ENCODE measurements around the gene USP34. TPM values are rescaled to one million over a fixed set of nuclear protein-coding genes. Genes with fewer than 3 reads are reported as not detected.

Gene USP34
- total RNA-seq, 1 donor from 2014 or later = 75.5 TPM

DNA sequence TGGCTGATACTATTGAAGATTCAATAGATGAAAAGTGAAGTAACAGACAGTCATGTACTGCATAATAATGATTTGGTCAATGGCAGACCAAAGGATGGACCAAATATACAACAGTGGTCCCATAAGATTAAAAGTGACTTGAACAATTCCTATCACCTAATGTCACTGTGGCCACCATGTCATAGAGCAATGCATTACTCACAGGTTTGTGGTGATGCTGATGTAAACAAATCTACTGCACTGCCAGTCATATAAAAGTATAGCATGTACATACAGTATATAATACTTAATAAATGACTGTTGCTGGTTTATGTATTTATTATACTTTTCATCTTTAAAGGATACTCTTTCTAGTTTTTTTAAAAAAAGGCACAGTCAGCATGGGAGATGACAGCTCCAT lies 99.9 kb downstream of the USP34 start:
- no peak for DNase-seq (ENCODE audit: low read depth in 2 of 2)

DNA sequence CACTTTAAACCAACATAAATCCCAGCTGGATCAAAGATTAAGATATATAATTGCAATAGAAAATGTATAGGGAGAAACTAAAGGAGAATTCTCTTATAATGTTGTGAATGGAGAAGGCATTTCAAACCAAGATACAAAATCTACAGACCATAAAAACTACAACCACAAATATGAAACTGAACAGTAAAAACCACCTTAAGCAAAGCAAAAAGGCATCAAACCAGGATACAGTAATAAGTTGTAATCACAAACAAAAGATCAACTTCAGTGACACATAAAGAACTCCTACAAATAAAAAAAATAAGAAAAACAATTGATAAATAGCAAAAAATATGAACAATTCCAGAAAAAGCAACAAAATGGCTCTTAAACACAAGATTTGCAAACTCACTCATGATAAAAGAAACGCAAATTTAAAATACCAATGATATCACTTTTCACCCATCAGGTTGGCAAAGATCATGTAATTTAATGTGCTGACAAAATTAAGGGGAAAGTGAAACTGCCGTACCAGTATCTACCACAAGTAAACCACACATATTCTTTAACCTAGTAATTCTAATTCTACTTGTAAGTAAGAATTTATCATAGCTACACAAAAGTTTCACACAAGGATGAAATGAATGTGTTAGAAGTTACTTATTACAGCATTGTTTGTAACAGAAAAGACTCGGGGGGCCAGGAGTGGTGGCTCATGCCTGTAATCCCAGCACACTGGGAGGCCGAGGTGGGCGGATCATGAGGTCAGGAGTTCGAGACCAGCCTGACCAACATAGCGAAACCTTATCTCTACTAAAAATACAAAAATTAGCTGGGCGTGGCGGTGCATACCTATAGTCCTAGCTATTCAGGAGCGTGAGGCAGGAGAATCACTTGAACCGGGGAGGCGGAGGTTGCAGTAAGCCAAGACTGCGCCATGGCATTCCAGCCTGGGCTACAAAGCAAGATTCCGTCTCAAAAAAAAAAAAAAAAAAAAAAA lies 101.9 kb downstream of the USP34 start:
- no peak for DNase-seq (ENCODE audit: low read depth in 2 of 2)

DNA sequence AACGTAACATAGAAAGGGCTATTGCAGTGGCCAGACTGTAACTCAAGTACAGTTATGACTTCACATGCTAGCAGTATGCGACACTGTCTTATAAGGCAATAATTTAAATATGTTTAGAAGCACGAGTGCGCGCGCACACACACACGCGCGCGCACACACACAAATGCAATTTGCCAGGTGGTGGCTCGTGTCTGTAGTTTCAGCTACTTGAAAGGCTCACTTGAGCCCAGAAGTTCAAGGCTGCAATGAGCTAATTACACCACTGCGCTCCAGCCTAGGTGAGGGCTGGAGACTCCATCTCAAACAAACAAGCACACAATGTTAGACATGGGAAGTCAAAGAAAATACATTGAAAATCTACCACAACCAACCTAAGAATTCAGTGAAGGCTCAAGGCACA lies 103.7 kb downstream of the USP34 start:
- no peak for DNase-seq (ENCODE audit: low read depth in 2 of 2)

DNA sequence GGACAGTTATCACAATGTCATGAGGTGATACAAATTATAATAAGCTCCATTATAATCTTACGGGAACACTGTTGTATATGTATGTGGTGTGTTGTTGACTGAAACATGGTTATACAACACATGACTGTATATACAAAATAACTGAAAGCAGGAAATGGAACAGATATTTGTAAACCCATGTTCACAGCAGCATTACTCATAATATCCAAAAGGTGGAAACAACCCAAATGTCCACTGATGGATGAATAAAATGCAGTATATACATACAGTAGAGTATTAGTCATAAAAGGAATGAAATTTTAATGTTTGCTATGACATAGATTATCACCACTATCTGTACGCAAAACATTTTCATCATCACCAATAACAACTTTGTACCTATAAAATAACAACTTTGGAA lies 107.3 kb downstream of the USP34 start:
- no peak for DNase-seq (ENCODE audit: low read depth in 2 of 2)

DNA sequence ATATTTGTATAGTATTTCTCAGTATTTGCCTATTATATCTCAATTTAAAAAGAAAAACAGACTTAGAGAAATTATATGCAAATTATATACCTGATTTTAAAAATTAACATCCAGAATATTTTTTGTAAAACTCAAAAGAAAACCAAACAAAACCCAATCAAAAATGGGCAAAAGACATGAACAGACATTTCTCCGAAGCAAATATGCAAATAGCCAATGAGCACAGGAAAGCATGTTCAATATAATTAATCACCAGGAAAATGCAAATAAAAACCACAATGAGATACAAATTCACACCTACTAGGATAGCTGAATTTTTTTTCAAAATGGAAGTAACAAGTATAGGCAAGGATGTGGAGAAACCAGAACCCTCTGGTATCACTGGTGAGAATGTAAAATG lies 108.0 kb downstream of the USP34 start:
- no peak for DNase-seq (ENCODE audit: low read depth in 2 of 2)

DNA sequence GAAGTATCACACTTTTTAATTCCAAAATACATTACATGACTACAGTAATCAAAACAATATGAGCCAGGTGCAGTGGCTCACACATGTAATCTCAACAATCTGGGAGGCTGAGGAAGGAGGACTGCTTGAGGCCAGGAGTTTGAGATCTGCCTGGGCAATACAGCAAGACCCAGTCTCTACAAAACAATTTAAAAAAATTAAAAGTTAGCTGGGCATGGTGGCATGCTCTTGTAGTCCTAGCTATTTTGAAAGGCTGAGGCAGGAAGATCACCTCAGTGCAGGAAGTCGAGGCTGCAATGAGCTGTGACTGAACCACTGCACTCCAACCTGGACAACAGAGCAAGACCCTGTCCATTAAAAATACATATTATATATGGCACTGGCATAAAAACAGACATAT lies 109.8 kb downstream of the USP34 start:
- no peak for DNase-seq (ENCODE audit: low read depth in 2 of 2)

DNA sequence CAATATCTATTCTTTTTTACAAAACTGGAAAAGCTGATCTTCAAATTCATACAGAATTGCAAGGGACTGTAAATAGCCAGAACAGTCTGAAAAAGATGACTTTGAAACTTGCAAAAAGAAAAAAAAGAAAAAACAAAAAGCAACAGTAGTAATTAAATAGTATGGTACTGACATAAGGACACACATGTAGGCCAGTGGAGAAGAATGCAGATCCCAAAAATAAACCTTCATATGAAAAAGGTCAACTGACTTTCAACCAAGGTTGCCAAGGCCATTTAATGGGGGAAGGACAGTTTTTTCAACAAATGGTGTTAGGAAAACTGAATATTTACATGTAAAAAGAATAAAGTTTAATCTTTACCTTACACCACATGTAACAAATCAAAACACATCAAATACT lies 111.8 kb downstream of the USP34 start:
- DNase-seq (ENCODE audit: low read depth in 2 of 2) = no peak

DNA sequence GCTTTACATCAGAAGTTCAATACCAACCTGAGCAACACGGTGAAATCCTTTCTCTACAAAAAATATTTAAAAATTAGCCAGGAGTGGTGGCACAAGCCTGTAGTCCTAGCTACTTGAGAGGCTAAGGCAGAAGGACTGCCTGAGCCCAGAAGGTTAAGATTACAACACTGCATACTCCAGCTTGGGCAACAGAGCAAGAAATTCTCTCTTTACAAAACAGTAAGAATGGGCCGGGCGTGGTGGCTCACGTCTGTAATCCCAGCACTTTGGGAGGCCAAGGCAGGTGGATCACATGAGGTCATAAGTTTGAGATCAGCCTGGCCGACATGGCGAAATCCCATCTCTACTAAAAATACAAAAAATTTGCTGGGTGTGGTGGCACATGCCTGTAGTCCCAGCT lies 113.2 kb downstream of the USP34 start:
- no peak for DNase-seq (ENCODE audit: low read depth in 2 of 2)

DNA sequence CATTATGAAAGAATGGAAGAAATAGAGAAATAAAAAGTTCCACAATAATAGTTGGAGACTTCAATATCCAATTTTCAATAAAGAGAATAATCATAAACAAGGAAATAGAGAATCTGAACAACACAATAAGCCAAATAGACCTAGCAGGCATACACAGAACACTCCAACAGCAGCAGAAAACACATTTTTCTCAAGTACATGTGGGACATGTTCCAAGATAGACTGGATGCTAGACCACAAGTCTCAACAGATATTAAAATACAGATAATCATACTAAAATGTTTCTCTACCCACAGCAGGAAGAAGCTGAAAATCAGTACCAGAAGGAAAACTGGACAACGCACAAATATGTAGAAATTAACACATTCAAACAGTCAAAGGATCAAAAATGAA lies 113.9 kb downstream of the USP34 start:
- no peak for DNase-seq (ENCODE audit: low read depth in 2 of 2)

DNA sequence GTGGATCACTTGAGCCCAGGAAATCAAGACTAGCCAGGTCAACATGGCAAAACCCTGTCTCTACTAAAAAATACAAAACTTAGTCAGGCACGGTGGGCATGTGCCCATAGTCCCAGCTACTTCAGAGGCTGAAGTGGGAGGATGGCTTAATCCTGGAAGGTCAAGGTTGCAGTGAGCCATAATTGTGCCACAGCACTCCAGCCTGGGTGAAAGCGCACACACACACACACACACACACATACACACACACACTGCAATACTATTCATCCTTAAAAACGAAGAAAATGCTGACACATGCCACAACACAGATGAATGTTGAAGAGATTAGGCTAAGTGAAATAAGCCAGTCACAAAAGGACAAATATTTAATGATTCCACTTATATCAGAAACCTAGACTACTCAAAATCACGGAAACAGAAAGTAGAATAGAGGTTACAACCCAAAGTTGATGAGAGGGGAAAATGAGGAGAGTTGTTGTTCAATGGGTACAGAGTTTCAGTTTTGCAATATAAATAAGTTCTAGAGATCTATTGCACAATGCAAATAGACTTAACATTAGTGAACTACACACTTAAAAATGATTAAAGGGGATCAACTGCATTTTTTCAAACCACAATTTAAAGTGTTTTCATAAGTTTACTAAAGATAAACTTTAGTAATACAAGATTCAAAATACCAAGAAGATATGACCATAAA lies 114.5 kb downstream of the USP34 start:
- no peak for DNase-seq (ENCODE audit: low read depth in 2 of 2)

DNA sequence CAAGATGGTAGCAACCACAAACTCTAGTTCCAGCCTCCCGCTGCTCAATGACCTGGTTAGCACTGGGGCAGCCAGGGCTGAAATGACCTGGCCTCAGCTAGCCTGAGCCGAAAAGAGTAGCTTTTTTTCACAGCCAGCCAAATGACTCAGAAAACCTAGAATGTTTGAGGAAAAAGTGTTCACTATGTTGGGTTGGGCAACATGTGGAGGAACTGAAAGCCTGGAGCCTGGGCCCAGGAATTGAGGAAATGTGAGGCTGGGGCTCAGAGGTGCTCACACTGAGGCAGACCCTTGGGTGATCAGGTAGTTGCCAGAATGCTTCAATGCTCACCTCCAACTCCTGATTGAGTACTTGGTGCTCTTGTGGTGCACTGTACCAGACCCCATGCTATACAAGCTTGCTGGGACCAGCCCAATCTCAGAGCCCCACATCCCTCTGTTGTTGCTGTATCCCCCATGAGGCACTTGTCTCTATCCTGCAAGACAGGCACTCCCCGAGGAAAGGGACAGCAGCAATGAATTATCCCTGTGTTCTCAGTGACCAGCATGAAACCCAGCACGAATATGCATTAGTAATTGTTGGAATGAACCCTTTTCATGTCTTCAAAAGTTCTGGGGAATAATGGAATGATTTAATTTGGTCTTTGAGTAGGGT lies 116.2 kb downstream of the USP34 start:
- DNase-seq (ENCODE audit: low read depth in 2 of 2) = no peak

DNA sequence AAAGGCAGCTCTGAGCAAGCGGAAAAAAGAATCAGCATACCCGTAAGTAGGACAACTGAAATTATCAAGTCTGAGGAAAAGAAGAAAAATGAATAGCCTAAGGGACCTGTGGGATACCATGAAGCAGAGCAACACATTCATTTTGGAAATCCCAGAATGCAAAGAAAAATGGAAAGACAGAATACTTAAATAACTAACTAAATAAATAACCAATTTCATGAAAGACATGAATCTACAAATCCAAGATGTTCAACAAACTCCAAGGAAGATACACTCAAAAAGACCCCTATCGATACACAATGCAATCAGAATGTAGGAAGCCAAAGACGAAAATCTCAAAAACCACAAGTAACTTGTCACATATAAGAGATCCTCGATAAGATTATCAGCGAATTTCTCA lies 117.0 kb downstream of the USP34 start:
- no peak for DNase-seq (ENCODE audit: low read depth in 2 of 2)

DNA sequence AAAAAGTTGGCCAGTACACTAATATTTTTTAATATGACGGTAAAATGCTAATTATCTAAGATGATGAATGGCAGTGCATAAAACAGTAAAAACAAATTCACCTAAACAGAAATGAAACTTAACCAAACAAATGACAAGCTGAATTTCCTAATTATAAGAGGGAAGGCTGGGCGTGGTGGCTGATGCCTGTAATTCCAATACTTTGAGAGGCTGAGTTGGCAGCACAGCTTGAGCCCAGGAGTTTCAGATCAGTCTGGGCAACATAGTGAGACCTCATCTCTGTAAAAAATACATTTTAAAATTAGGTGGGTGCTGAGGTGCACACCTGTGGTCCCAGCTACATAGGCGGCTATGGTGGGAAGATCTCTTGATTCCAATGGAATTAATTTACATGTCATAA lies 120.1 kb downstream of the USP34 start:
- no peak for DNase-seq (ENCODE audit: low read depth in 2 of 2)

DNA sequence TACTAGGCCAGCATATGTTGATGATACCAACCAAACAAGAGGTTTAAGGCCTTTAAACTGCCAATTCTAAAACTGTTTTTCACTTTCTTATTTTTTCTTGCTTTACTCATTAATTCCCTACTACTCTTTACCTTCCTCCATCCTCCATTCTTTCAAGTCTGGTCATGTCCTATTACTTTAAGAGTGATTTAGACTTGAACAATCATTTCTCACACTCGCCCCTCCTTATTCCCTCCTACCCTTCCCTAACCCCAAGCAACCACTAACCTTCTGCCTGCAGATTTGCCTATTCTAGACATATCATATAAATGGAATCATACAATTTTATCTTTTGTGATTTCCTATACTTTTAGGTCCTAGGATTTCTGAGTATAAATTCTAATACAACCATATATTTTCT lies 127.7 kb downstream of the USP34 start:
- DNase-seq (ENCODE audit: low read depth in 2 of 2) = no peak

DNA sequence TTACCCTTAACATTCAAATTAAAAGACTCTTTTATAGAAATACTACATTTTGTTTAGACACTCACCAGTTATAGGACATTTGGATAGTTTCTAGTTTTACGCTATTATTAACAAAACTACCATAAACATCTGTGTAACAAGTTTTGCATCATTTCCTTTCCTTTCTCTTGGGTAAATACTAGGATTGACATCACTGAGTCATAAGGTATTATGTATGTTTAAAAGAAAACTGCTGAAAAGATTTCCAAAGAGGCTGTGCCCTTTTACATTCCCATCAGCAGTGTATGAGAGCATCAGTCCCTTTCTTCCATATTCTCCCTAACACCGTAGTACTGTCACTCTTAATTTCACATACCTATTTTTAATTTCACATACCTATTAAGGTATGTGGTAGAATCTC lies 130.6 kb downstream of the USP34 start:
- peak in 1 of 2 donors; percentile 77 for DNase-seq (ENCODE audit: low read depth in 2 of 2)

DNA sequence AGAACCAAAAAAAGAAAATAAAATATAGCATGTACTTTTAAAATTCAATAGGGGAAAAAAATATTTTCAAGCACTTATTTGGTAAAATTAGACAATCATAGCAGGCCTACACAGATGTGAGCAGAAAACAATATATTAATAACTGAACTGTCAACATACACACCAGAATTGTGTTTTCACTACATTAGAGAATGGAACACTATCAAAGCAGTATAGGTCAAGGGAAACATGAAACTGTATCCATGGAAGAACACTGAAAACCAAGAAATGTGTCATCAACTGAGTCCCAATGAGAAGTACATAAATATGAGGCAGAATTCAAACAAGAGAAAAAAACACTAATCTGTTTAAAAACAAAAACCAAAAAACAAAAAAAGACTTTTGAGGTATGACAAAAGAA lies 132.4 kb downstream of the USP34 start:
- no peak for DNase-seq (ENCODE audit: low read depth in 2 of 2)

DNA sequence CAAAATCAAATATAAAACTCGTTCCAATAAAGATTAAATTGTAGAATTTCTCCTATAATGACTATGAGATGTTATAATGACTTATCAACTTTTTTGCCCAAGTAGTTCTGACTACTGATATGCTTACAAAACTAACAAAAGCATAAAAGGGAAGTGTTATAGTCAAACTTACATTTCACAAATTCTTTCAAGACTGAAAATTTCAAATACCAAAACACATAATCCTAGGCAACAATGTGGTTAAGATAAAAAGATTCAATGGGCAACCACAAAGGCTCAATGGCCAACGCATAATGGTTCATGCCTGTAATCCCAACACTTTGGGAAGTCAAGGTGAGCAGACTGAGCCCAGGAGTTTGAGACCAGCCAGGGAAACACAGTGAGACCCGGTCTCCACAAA lies 135.7 kb downstream of the USP34 start:
- DNase-seq (ENCODE audit: low read depth in 2 of 2) = no peak

DNA sequence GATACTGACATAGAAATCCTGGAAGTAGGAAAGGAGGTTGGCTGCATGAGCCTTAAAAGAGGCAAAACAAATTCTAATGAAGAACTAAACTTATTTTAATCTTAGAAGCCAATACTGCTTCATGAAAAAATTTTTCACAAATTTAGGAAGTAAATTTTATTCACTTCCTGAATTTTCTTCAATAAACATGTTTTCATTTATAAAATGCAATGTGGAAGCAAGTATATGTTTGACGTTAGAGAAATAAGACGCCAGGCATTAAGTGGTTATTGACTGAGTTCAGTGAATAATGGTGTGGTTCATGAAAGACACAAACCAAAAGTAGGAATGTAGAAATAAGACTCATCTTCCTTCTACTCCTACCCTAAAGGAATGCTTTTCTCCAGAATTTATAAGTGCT lies 136.4 kb downstream of the USP34 start:
- DNase-seq (ENCODE audit: low read depth in 2 of 2) = no peak

DNA sequence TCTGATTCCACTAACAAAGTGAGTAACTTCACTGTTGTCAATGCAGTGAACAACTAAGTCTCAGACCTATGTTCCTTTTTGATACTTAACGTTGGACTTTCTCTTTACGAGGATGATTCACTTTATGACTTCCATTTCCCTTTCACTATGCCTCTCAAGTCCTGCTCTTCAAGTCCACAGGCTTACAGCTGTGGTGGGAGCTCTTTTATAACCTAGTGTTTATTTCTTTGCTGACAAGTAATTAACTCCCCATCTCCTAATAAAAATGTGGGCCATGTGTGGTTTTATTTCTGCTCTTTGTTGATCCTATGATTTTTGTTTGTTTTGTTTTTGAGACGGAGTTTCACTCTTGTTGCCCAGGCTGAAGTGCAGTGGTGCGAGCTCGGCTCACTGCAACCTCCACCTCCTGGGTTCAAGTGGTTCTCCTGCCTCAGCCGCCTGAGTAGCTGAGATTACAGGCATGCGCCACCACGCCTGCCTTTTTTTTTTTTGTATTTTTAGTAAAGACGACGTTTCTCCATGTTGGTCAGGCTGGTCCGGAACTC lies 142.1 kb downstream of the USP34 start:
- peak in 1 of 2 donors; percentile 40 for DNase-seq (ENCODE audit: low read depth in 2 of 2)

DNA sequence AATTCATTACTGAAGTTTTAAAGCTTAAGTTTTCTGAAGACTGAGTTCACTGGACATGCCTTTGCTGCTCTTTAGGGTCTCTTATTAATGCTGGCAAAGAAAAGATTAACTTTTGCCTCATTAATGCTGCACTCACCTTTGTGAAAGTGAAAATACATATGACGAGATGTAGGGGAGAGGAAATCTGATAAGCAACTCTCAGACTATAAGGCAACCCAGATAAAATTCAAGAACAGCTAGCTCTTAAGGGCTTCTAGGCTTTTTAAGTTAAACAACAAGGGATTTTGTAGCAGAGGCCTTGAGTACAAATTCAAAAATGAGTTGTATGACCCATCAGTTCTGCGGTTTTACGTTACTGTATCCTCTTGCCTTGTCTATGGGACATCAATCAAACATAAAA lies 143.7 kb downstream of the USP34 start:
- no peak for DNase-seq (ENCODE audit: low read depth in 2 of 2)

DNA sequence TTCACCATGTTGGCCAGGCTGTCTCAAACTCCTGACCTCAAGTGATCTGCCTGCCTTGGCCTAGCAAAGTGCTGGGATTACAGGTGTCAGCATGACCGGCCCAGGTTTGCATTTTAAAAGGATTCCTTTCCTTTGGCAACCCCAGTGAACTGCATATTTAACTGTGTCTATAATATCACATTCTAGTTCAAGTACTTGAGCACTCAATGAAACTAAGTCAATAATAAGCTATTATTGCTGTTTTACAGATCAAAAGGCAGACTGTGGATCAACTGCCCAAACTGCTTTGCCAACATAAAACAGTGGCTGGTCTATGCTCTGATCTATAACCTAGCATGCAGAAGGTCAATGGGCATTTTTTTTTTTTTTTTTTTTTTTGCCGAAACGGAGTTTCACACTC lies 144.5 kb downstream of the USP34 start:
- no peak for DNase-seq (ENCODE audit: low read depth in 2 of 2)

DNA sequence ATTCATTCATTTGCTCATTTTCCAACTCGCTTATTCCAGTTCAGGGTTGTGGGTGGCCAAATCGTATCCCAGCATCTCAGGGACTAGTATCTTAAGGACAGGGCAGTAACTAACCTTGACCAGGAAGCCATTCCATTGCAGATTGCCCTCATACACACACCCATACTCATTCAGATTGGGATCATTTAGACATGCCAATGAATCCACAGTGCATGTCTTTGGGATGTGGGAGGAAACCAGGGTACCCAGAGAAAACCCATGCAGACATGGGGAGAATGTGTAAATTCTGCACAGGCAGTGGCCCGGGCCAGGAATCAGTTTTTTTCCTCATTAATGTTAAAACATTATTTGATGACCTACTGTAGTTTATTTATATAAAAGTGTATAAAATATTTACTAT lies 150.7 kb downstream of the USP34 start:
- no peak for DNase-seq (ENCODE audit: low read depth in 2 of 2)
